Femur (tissue), 1 donor: ENCODE measurements around the gene ELOVL7.
"Not testable (repeated sequence)": the region's sequence is repeated elsewhere in the genome, so short reads cannot be mapped to it uniquely, and the experiment has no call there.

ENCODE experiments used
- DNase-seq: peaks from one replicate; pipeline ENCODE4 v3.0.0-alpha.2; 2017

Gene ELOVL7

DNA sequence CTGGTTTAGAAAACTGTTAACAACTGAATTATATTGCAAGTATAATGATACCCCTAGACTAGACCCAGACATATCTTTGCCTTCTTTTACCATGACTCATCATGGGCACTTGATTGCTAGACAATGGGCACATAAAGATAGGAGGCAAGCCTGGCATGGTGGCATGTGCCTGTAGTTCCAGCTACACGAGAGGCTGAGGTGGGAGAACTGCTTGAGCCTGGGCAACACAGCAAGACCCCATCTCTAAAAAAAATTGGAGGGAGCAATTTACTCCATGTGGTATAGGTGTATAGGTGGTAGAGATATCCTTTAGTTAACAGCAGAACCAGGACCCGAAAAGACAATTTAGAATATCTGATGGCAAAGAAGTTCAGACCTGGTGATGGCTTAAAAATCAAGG, 51.6 kb downstream of the ELOVL7 start:
- no peak for DNase-seq

DNA sequence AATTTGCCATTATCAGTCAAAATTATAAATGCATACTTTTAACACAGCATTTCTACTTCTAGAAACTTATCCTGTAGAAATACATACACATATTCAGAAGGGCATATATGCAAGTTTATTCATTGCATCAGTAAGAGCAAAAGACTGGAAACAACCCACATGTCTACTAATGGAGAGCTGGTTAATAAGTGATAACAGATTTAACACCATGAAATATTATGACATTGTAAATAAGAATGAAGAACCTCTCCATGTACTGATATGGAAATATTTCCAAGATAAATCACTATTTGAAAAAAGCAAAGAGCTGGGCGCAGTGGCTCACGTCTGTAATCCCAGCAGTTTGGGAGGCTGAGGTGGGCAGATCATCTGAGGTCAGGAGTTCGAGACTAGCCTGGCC, 54.5 kb downstream of the ELOVL7 start:
- DNase-seq, result no peak

DNA sequence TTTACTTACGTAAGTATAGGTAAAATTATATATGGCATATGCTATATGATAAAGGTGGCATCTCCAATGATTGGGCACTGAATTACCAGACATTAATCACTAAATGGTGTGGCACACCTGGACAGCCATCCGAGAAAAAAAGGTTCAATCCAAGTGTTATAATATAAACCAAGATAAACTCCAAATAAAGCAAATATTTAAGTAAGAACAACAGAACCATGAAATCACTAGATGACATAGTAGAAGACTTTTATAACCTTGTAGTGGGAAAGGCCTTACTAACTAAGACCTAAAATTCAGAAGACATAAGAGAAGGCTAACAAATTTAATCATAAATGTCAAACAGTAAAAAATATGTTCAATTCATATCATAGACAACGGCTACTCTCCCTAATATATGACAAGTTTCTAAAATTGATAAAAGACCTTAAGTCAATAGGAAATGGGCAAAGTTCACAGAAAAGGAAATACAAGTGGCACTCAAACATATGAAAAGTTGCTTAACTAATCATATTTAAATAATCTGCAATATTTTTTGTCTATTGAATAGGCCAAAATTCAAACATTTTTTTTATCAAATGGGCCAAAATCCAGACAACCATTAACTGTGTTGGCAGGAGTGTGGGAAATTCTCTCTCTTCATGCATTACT, 55.1 kb downstream of the ELOVL7 start:
- DNase-seq, result no peak

DNA sequence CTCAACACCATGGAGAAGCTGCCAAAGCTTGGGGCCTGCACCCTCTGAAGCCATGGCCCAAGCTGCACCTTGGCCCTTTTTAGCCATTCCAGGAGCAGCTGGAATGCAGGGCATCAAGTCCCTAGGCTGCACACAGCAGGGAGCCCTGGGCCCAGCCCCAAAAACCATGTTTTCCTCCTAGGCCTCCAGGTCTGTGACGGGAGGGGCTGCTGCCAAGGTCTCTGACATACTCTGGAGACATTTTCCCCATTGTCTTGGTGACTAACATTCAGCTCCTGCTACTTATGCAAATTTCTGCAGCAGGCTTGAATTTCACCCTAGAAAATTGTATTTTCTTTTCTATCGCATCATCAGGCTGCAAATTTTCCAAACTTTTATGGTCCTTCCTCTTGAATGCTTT, 64.6 kb downstream of the ELOVL7 start:
- DNase-seq, result no peak

DNA sequence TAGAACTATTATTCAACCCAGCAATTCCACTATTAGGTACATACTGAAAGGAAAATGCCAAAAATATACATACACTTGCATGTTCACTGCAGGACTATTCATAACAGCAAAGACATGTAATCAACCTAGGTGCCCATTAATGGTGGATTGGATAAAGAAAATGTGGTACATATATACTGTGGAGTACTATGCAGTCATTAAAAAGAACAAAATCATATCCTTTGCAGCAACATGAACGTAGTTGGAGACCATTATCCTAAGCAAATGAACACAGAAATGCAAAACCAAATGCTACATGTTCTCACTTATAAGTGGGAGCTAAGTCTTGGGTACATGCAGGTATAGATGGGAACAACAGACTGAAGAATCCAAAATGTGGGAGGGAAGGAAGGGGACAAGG, 67.7 kb downstream of the ELOVL7 start:
- DNase-seq, result no peak

DNA sequence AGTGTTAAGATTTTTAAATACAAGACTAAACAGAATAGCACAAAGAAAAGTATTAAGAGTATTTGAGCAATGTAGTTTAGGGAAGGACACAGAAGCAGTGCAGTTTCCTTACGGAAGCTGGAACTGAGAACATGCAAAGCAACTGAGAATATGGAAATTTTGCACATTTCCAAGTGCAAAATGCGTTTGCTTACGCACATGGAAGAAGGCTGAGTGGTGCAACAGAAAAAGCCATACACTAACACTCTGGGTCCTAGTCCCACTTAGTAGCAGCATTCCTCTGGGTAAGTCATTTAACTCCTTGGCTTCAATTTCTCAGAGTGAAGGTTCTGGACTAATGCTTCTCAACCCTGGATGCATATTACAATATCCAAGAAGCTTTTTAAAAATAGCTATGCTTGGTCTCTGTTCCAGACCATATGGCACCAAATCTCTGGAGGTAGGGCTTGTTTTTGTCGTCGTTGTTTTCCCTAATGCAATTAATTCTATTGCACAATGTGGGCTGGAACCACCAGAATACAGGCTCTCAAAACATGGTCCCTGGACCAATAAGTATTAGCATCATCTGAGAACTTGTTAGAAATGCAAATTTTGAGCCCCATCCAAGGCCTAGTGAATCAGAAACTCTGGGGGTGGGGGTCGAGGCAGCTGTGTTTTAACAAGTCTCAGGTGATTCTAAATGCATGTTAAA, 78.9 kb downstream of the ELOVL7 start:
- DNase-seq, result no peak

DNA sequence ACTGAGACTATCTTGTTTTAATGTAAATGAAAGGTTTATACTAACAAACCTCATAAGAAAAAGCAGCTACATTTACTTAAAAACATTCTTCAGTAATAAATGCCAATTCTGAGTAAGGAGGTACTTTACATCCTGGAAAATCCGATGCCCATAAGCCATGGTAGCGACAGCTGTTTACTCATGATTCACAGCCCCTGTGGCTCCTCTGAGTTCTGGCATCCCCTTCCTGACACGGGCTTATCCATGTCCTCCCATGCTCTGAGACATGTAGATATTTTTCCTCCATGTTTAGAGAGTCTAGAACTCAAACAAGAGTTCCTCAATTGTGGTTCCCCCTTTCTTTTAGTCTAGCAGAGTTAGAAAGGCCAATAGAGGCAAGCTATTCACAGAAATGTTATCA, 81.0 kb downstream of the ELOVL7 start:
- no peak for DNase-seq

DNA sequence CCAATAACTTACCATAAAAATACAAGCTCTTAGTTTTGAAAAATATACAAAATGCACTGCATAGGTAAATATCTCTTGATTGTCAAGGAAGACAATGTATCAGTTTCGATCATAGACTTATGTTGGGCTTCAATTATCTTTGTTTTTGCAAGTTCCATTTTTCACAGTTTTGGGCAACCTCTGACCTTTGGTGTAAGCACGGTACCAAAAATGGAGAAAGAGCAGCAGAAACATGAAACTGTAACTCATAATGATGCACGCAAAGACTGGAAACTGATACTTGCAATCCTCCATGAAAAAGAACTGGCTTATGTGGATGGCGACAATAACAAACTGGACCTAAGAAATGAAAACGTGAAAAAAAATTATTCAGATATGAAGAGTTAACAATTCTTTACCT, 89.6 kb downstream of the ELOVL7 start:
- DNase-seq, result no peak

DNA sequence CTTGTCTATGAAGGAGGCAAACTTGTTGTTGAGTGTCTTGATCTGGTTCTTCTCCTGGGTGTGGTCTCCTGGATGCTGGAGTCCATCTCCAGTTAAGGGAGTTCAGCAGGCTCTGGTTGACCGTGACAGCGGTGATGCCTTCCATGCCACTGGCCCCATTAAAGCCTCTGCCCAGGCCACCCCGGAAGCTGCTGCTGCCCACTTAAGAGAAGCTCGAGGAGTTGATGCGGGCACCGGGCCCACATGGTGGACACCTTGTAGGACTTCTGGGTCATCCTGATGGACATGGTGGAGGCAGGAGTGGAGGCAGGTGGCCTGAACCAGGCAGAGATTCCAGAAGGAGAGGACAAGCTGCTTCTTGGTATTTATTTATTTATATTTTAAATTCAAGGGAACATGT, 99.4 kb downstream of the ELOVL7 start:
- DNase-seq, result no peak

DNA sequence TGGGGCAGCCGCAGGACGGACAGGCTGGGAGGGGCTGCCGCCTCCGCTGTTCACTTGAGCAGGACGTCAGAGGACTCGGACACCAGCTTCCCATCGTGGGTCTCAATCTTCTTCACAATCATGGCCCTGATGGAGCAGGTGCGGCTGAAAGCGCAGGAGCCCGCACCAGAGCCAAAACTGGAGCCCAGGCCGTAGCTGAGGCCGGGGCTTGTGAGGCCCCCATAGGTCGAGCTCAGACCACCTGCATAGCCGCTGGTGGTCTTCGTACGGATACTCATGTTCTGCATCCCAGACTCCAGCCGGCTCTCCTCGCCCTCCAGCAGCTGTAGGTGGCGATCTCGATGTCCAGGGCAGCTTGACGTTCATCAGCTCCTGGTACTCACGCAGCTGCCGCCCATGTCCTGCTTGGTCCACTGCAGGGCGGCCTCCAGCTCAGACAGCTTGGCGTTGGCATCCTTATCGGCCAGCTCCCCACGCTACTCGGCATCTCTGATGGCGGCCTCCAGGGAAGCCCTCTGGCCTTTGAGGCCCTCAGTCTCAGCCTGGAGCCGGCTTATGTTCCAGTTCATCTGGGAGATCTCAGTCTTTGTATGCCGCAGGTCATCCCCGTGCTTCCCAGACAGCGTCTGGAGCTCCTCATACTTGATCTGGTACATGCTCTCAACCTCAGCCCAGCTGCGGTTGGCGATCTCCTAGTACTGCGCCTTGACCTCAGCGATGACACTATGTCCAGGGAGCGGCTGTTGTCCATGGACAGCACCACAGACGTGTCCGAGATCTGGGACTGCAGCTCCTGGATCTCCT, 100.4 kb downstream of the ELOVL7 start:
- DNase-seq, result no peak

DNA sequence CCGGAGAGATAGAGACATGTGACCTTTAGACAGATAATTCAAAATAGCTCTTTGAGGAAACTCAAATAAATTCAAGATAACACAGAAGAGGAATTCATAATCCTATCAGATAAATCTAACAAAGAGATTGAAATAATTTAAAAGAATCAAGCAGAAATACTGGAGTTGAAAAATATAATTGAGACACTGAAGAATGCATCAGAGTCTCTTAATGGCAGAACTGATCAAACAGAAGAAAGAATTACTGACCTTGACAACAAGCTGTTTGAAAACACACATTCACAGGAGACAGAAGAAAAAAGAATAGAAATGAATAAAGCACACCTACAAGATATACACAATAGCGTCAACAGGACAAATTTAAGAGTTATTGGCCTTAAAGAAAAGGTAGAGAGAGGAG, 103.7 kb downstream of the ELOVL7 start:
- DNase-seq, result no peak

DNA sequence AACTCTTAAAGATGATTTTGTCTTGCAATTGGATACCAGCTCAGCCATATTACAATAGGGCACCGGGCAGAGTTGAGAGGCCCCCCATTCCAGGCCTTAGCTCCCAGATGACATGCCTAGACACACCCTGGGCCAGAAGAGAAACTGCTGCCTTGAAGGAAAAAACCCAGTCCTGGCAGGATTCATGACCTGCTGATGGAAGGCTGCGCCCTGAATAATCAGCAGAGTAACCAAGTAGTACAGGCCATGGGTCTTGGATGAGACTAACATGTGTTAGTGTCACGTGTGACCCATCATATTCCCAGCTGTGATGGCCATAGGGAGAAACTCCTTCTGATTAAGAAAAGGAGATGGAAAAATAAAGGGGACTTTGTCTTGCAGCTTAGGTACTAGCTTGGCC, 105.1 kb downstream of the ELOVL7 start:
- no peak for DNase-seq

DNA sequence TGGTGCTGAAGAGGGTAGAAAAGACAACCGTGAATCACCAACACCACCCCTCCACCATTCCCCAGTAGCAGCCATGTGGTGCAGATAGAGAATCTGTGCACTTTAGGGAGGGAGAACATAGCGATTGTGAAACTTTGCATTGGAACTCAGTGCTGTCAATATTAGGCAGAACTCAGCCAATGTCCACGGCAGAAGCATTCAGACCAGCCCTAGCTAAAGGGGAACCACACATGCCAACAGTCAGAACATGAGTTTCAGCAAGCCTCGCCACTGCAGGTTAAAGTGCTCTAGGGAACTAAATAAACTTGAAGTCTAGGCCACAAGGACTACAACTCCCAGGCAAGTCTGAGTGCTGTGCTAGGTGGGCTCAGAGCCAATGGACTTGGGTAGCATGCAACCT, 105.6 kb downstream of the ELOVL7 start:
- DNase-seq, result no peak

DNA sequence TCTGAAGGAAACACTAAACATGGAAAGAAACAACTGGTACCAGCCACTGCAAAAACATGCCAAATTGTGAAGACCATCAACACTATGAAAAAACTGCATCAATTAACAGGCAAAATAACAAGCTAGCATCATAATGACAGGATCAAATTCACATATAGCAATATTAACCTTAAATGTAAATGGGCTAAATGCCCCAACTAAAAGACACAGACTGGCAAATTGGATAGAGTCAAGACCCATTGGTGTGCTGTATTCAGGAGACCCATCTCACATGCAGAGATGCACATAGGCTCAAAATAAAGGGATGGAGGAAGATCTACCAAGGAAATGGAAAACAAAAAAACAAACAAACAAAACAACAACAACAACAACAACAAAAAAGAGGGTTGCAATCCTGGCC, 113.2 kb downstream of the ELOVL7 start:
- DNase-seq, result not testable (repeated sequence)

DNA sequence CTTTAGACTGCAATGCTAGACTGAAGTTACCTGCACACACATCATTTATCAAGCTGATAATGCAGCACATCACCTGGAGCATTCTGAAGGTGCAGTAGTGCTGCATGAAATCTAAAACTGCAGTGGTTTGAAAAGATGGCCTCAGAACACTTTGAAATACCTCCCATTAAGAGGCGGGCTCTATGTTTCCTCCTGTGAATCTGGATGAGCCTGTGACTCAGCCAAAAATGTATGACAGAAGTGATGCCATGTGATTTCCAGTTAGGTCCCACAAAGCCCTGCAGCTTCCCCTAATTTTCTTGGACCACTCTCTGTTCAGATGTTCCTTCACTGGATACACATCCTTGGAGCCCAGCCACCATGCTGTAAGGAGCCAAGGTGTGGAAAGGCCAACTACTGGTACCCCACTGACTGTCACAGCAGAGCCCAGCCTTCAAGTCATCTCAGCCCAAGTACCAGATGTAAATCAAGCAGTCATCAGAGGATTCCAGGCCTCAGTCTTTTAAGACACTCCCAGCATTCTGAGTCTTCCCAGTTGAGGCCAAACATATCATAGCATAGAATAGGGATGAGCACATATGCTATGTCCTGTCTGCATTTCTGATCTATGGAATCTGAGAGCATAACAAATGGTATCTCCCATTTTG, 116.9 kb downstream of the ELOVL7 start:
- no peak for DNase-seq

DNA sequence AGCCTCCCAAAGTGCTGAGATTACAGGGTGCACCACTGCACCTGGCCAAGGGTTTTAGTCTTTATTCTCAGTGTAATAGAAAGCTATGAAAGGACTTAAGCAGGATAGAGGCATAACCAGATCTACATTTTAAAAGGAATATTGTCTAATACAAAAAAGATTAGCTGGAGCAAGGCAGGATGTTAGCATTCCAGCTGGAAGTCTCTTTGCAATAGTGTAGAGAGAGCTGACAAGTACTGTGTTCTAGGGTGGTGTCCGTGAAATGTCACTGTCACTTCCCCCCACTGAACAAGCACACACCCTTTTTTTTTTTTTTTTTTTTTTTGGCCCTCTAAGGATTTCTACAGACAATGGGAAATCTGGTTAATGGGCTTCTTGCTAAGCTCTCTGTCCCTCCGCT, 119.9 kb downstream of the ELOVL7 start:
- no peak for DNase-seq

DNA sequence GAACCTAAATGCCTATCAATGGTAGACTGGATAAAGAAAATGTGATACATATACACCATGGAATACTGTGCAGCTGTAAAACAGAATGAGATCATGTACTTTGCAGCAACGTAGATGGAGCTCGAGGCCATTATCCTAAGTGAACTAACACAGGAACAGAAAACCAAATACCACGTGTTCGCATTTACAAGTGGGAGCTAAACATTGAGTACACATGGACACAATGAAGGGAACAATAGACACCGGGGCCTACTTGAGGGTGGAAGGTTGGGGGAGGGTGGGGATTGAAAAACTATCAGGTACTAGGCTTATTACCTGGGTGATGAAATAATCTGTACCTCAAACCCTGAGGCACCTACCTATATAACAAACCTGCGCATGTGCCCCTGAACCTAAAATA, 121.7 kb downstream of the ELOVL7 start:
- no peak for DNase-seq

DNA sequence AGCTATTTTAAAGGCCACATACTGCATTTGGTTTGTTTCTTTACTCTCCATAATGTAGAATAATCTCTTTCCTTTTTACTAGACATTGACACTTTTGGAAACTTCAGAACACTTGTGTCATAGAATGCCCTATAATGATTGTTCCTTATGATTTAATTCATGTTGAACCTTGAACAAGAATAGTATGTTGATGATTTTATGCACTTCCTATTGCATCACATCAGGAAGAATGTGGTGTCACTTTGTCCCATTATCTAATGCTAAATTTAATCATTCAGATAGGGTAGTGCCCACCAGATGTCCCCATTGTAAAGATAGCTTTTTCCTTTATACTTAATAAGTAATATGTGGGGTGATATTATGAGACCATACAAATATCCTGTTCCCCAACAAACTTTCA, 124.7 kb downstream of the ELOVL7 start:
- DNase-seq, result no peak

DNA sequence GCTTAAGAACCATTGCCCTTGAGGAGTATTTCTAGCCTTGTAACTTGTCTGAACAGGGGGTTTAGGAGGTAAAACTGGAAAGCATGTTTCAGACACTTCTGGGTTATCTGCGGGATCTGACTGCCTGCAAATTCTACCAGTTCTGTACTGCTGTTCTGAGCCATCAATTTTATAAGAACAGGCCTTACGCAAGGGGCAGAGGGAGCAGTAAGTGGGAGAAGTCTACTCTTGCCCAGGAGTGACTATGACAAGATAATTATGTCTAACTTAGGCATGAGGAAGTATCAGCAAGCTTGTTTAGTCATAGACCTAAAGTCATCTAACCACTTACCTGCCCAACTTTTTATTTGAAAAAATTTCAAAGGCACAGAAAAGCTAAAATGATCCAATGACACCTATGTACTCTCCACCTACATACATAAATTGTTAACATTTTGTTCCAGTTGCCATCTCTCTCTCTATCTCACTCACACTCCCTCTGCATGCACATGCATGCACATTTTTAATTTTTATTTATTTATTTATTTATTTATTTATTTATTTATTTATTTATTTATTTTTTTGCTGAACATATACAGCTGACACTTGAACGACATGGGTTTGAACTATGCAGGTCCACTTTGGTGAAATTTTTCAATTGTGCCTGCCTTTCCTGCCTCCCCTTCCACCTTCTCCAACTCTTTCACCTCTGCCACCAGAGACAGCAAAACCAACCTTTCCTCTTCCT, 125.7 kb downstream of the ELOVL7 start:
- no peak for DNase-seq

DNA sequence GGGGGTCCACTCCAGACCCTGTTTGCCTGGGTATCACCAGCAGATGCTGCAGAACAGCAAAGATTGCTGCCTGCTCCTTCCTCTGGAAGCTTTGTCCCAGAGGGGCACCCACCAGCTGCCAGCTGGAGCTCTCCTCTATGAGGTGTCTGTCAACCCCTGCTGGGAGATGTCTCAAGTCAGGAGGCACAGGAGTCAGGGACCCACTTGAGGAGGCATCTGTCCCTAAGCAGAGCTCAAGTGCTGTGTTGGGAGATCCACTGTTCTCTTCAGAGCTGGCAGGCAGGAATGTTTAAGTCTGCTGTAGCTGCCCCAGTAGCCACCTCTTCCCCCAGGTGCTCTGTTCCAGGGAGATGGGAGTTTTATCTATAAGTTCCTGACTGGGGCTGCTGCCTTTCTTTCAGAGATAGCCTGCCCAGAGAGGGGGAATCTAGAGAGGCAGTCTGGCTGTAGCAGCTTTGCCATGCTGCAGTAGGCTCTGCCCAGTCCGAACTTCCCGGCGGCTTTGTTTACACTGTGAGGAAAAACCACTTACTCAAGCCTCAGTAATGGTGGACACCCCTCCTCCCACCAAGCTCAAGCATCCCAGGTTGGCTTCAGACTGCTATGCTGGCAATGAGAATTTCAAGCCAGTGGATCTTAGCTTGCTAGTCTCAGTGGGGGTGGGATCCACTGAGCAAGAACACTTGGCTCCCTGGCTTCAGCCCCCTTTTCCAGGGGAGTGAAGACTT, 128.7 kb downstream of the ELOVL7 start:
- DNase-seq, result not testable (repeated sequence)

DNA sequence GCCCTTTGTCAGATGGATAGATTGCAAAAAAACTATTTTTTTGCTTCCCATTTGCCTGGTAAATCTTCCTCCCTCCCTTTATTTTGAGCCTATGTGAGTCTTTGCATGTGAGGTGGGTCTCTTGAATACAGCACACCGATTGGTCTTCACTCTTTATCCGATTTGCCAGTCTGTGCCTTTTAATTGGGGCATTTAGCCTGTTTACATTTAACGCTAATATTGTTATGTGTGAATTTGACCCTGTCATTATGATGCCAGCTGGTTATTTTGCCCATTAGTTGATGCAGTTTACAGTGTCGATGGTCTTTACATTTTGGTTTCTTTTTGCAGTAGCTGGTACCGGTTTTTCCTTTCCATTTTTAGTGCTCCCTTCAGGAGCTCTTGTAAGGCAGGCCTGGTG, 131.1 kb downstream of the ELOVL7 start:
- DNase-seq, result no peak

DNA sequence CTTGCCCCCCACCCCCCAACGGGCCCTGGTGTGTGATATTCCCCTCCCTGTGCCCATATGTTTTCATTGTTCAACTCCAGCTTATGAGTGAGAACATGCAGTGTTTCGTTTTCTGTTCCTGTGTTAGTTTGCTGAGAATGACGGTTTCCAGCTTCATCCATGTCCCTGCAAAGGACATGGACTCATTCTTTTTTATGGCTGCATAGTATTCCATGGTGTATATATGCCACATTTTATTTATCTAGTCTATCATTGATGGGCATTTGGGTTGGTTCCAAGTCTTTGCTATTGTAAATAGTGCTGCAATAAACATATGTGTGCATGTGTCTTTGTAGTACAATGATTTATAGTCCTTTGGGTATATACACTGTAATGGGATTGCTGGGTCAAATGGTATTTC, 132.2 kb downstream of the ELOVL7 start:
- DNase-seq, result not testable (repeated sequence)
